H9 (cell line): Measurements from ENCODE around the gene ARFGAP1. TPM values are rescaled to one million over a fixed set of nuclear protein-coding genes. Genes with fewer than 3 reads are reported as not detected.

Experiments
- DNase-seq: peaks from one replicate; pipeline ENCODE4 v3.0.0-alpha.2; 2017
- H2AFZ ChIP-seq: one replicate; pipeline ENCODE4 v1.6.1; 2013; ENCODE audit warnings: mild to moderate bottlenecking, low read length, control low read depth, moderate library complexity
- H2AK5ac ChIP-seq: 2 replicates; pipeline ENCODE4 v1.6.1; 2013; ENCODE audit warnings: low read length, control low read depth, mixed read lengths; ENCODE audit not compliant: insufficient read length
- H2BK120ac ChIP-seq: one replicate; pipeline ENCODE4 v1.6.1; 2013; ENCODE audit warnings: low read depth, mild to moderate bottlenecking, low read length, control low read depth, inconsistent platforms; ENCODE audit not compliant: poor library complexity, severe bottlenecking
- H2BK12ac ChIP-seq: 2 replicates; pipeline ENCODE4 v1.6.1; 2013; ENCODE audit warnings: low read length, control low read depth, mixed read lengths, low read depth; ENCODE audit not compliant: insufficient read length
- H2BK15ac ChIP-seq: 2 replicates; pipeline ENCODE4 v1.6.1; 2013; ENCODE audit warnings: low read depth, low read length, control low read depth
- H2BK20ac ChIP-seq: one replicate; pipeline ENCODE4 v1.6.1; 2013; ENCODE audit warnings: low read depth, mild to moderate bottlenecking, low read length, control low read depth, inconsistent platforms; ENCODE audit not compliant: poor library complexity, severe bottlenecking
- H2BK5ac ChIP-seq: 2 replicates; pipeline ENCODE4 v1.6.1; 2013; ENCODE audit warnings: low read length, control low read depth, mixed read lengths; ENCODE audit not compliant: insufficient read length
- H3K14ac ChIP-seq: 2 replicates; pipeline ENCODE4 v1.6.1; 2013; ENCODE audit warnings: low read length, control low read depth; ENCODE audit not compliant: insufficient read depth
- H3K18ac ChIP-seq: 2 replicates; pipeline ENCODE4 v1.6.1; 2013; ENCODE audit warnings: low read depth, mild to moderate bottlenecking, mixed read lengths, low read length, control low read depth; ENCODE audit not compliant: insufficient read length
- H3K23ac ChIP-seq: 2 replicates; pipeline ENCODE4 v1.6.1; 2013; ENCODE audit warnings: low read length, control low read depth, mixed read lengths, low read depth; ENCODE audit not compliant: insufficient read length
- H3K23me2 ChIP-seq: 2 replicates; pipeline ENCODE4 v1.6.1; 2013; ENCODE audit warnings: low read depth, mild to moderate bottlenecking, mixed read lengths, low read length, control low read depth; ENCODE audit not compliant: insufficient read length, poor library complexity, severe bottlenecking
- H3K27ac ChIP-seq: 2 replicates; pipeline ENCODE4 v1.5.1; 2013; ENCODE audit warnings: low read length, control low read depth, mixed read lengths, low read depth; ENCODE audit not compliant: insufficient read length
- H3K27me3 ChIP-seq: 2 replicates; pipeline ENCODE4 v1.6.1; 2013; ENCODE audit warnings: low read length, control low read depth, inconsistent platforms; ENCODE audit not compliant: insufficient read depth
- H3K4ac ChIP-seq: 2 replicates; pipeline ENCODE4 v1.6.1; 2013; ENCODE audit warnings: low read depth, mild to moderate bottlenecking, control low read depth, inconsistent platforms, low read length, moderate library complexity
- H3K4me1 ChIP-seq: 2 replicates; pipeline ENCODE4 v1.6.1; 2013; ENCODE audit warnings: low read length, control low read depth, inconsistent platforms; ENCODE audit not compliant: insufficient read depth
- H3K4me2 ChIP-seq: 2 replicates; pipeline ENCODE4 v1.6.1; 2013; ENCODE audit warnings: low read length, control low read depth, mixed read lengths; ENCODE audit not compliant: insufficient read length, insufficient read depth
- H3K56ac ChIP-seq: 2 replicates; pipeline ENCODE4 v1.6.1; 2013; ENCODE audit warnings: low read depth, mild to moderate bottlenecking, mixed read lengths, low read length, control low read depth; ENCODE audit not compliant: insufficient read length
- H3K79me1 ChIP-seq: 2 replicates; pipeline ENCODE4 v1.6.1; 2013; ENCODE audit warnings: low read depth, mild to moderate bottlenecking, moderate library complexity, low read length, control low read depth, inconsistent platforms; ENCODE audit not compliant: insufficient read depth, poor library complexity, severe bottlenecking
- H3K79me2 ChIP-seq: 2 replicates; pipeline ENCODE4 v1.6.1; 2013; ENCODE audit warnings: low read length, control low read depth, inconsistent platforms; ENCODE audit not compliant: insufficient read depth
- H3K9ac ChIP-seq: 2 replicates; pipeline ENCODE4 v1.6.1; 2013; ENCODE audit warnings: low read length, control low read depth, mixed read lengths; ENCODE audit not compliant: insufficient read length; ENCODE audit errors: extremely low read depth
- H3K9me3 ChIP-seq: one replicate; pipeline ENCODE4 v1.6.1; 2013; ENCODE audit warnings: low read depth, low read length, inconsistent platforms; ENCODE audit not compliant: control insufficient read depth
- H3T11ph ChIP-seq: one replicate; pipeline ENCODE4 v1.6.1; 2013; ENCODE audit warnings: mild to moderate bottlenecking, low read length, control low read depth, inconsistent platforms
- H4K20me1 ChIP-seq: one replicate; pipeline ENCODE4 v1.6.1; 2013; ENCODE audit not compliant: control insufficient read depth, insufficient read length, insufficient read depth
- H4K5ac ChIP-seq: 2 replicates; pipeline ENCODE4 v1.6.1; 2013; ENCODE audit warnings: low read depth, mild to moderate bottlenecking, mixed read lengths, low read length, control low read depth; ENCODE audit not compliant: insufficient read length
- H4K8ac ChIP-seq: replicated peaks from 2 replicates; pipeline ENCODE4 v1.6.1; 2013; ENCODE audit warnings: low read length, control low read depth, mixed read lengths, low read depth; ENCODE audit not compliant: insufficient read length
- H4K91ac ChIP-seq: 2 replicates; pipeline ENCODE4 v1.6.1; 2013; ENCODE audit warnings: low read depth, mild to moderate bottlenecking, moderate library complexity, mixed read lengths, low read length, control low read depth; ENCODE audit not compliant: insufficient read length
- H3K27ac Mint-ChIP-seq, 3 experiments: 2 replicates in 2 of 3; 3 replicates in 1 of 3; pipeline ENCODE4 v1.8.0; 2020 to 2021; ENCODE audit warnings: mixed read lengths in 3 of 3, mild to moderate bottlenecking in 1 of 3, moderate library complexity in 1 of 3
- H3K27me3 Mint-ChIP-seq: 2 replicates; pipeline ENCODE4 v1.8.0; 2021; ENCODE audit warnings: low read depth, mild to moderate bottlenecking, moderate library complexity, mixed read lengths
- H3K36me3 Mint-ChIP-seq, 3 experiments: 2 replicates in 2 of 3; 3 replicates in 1 of 3; pipeline ENCODE4 v1.8.0; 2020 to 2021; ENCODE audit warnings: low read depth in 3 of 3, mixed read lengths in 3 of 3; ENCODE audit not compliant: insufficient read depth in 1 of 3
- H3K4me1 Mint-ChIP-seq, 2 experiments: 2 replicates each; pipeline ENCODE4 v1.8.0; 2020; ENCODE audit warnings: mixed read lengths in 2 of 2
- H3K4me3 Mint-ChIP-seq, 2 experiments: 2 replicates in 1 of 2; 3 replicates in 1 of 2; pipeline ENCODE4 v1.8.0; 2020 to 2021; ENCODE audit warnings: mild to moderate bottlenecking in 2 of 2, mixed read lengths in 2 of 2, moderate library complexity in 1 of 2
- H3K9me3 Mint-ChIP-seq, 2 experiments: 2 replicates in 1 of 2; 3 replicates in 1 of 2; pipeline ENCODE4 v1.8.0; 2020; ENCODE audit warnings: mild to moderate bottlenecking in 2 of 2, mixed read lengths in 2 of 2, moderate library complexity in 1 of 2
- CTCF ChIP-seq: fragments of 200-600 bp; sonication (generic); conservative IDR thresholded peaks from 3 replicates; pipeline ENCODE4 v1.8.0; 2021; ENCODE audit warnings: antibody characterized with exemption, mild to moderate bottlenecking
- WGBS: extraction: QIAGEN DNeasy Blood & Tissue Kit; methylation state at CpG from one replicate; pipeline ENCODE4 v1.1.7; 2013; ENCODE audit warnings: missing lambda C conversion rate, low lambda C conversion rate, mixed read lengths; ENCODE audit not compliant: insufficient read length; ENCODE audit errors: extremely low coverage; 5-methylcytosine and 5-hydroxymethylcytosine counted together
- total RNA-seq: library from RNA; stranded (reverse); gene quantifications from 2 replicates; pipeline ENCODE4 v1.2.1, GENCODE V29; 2021

The ARFGAP1 gene
- total RNA-seq, 1 experiment from 2014 or later = 114 TPM

GRCh38 chr20:63315731-63316491 lies 43.3 kb downstream of the ARFGAP1 start:
- no peak overlapping the region for H3K27ac Mint-ChIP-seq
- Histone ChIP-seq H3K23me2 (no peaks in the 10 kb centered on the region), H4K20me1 (no peaks in the 10 kb centered on the region), H2BK120ac (no peak overlapping the region), H3K18ac (no peak overlapping the region), H3K79me2 (no peaks in the 10 kb centered on the region), H2AK5ac (no peak overlapping the region), H4K5ac (no peak overlapping the region), H3T11ph (no peak overlapping the region), H3K27me3 (no peaks in the 10 kb centered on the region), H2BK5ac (no peak overlapping the region), H4K8ac (no peak overlapping the region), H3K9me3 (no peaks in the 10 kb centered on the region), H3K4me1 (no peaks in the 10 kb centered on the region), H2BK15ac (no peak overlapping the region), H2BK12ac (no peak overlapping the region), H3K27ac (no peak overlapping the region), H3K9ac (no peak overlapping the region), H3K14ac (no peak overlapping the region), H2BK20ac (no peak overlapping the region), H3K79me1 (no peaks in the 10 kb centered on the region), H3K4ac (no peak overlapping the region), H3K23ac (no peak overlapping the region), H2AFZ (no peak overlapping the region), H3K4me2 (no peak overlapping the region), H4K91ac (no peak overlapping the region), H3K56ac (no peak overlapping the region)
- no peaks in the 10 kb centered on the region; the same call in 1 of the 2 replicates for H3K27me3 Mint-ChIP-seq
- no CpG with 5 or more reads among the region's 31 CpGs for WGBS
- H3K4me1 Mint-ChIP-seq = no peaks in the 10 kb centered on the region
- H3K9me3 Mint-ChIP-seq = no peaks in the 10 kb centered on the region
- no peak for DNase-seq
- no peak for TF ChIP-seq CTCF
- H3K36me3 Mint-ChIP-seq = no peaks in the 10 kb centered on the region
- no peak overlapping the region; a peak in 1 of 5 replicates for H3K4me3 Mint-ChIP-seq
